A549 (cell line): ENCODE results near the gene PTCD1.

ENCODE experiments used
- CTCF ChIP-seq: fragments of >200 bp; sonication (Bioruptor Twin); formaldehyde crosslinking; IDR thresholded peaks from 3 replicates; pipeline ENCODE4 v1.5.1; 2016
- RAD21 ChIP-seq, 2 experiments: fragments of >200 bp in 1 of 2; sonication (Bioruptor Twin) in 1 of 2; formaldehyde crosslinking in 1 of 2; IDR thresholded peaks in 1 of 2; conservative IDR thresholded peaks in 1 of 2; 2 replicates in 1 of 2; 3 replicates in 1 of 2; pipeline ENCODE4 v1.6.1; 2012 to 2018; ENCODE audit warnings: inconsistent platforms in 1 of 2

GRCh38 chr7:99379043-99379577 lies 59.5 kb downstream of the PTCD1 start:
- no peak for TF ChIP-seq RAD21 (conservative IDR thresholded peaks at IDR 0.05 in 1 of 2, IDR thresholded peaks at IDR 0.05 in 1 of 2)
- TF ChIP-seq CTCF = no peak
